GM19239 (cell line): ENCODE data around the gene QSOX1.

Experiments used
- DNase-seq: peaks from one replicate; pipeline ENCODE4 v3.0.0; 2011; ENCODE audit warnings: low spot score; ENCODE audit not compliant: insufficient read length
- FAIRE-seq: peaks from 2 replicates; lab custom pipeline; 2011; peaks lifted over from hg19 to GRCh38; lab: Jason Lieb, UNC

Gene QSOX1

DNA sequence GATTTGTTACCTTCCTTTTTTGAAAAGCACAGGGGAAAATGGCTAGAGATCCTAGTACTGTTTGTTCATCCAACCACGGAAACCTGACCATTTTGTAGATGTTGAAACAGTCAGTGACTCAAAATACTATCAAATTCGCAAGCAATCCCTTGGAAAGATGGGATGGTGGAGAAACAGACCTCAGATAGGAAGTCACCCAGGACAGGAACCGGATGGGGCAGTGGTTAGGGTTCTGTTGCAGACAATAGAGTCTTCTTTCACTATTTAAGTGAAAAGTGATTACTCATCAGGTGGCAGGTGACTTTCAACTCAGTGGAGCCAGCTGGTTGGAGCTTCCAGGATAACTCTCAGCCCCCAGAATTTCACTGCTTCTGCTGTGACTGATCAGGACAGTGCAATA, 92.4 kb downstream of the QSOX1 start:
- no peak for DNase-seq
- FAIRE-seq, result no peak

DNA sequence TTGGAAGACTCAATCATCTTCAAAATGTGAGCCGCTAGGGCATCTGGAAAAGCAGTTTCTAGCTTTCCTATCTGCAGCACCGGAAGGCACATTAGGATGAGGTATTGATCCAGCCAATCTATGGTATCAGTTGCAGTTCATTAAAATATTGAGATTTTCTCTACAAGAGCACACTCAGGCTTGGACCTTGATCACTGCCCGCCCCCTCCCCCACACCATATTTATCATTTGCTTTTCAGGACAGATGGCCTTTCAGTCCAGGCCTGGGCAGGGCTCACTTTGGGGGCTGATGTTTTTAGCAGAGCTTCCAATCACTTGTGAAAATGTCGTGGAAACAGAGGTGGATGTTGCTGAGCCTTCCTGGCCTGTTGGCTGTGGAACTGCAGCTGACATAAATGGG, 92.9 kb downstream of the QSOX1 start:
- DNase-seq, result no peak
- FAIRE-seq, result no peak

DNA sequence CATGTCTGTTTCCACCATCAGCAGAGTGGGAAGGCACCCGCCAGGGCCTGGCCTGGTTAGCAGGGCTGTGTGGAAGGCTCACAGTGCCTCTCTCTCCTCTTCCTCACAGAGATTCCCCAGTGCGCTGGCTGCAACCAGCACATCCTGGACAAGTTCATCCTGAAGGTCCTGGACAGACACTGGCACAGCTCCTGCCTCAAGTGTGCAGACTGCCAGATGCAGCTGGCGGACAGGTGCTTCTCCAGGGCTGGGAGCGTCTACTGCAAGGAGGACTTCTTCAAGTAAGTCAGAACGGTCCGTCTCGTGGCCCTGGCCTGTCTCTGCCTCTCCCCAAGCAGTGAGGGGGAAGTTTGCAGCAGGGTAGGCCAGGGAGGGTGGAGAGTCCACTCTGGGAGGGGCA, 93.5 kb downstream of the QSOX1 start:
- DNase-seq (no peak), FAIRE-seq (no peak)

- no peak for FAIRE-seq
These were observed 94.3 kb downstream of the QSOX1 start for GRCh38 chr1:180248731-180249681.

GRCh38 chr1:180249725-180250498, 95.2 kb downstream of the QSOX1 start:
- no peak for FAIRE-seq
- no peak for DNase-seq

More at GRCh38 chr1:180248731-180249681, 94.3 kb downstream of the QSOX1 start:
- DNase-seq, result no peak

DNA sequence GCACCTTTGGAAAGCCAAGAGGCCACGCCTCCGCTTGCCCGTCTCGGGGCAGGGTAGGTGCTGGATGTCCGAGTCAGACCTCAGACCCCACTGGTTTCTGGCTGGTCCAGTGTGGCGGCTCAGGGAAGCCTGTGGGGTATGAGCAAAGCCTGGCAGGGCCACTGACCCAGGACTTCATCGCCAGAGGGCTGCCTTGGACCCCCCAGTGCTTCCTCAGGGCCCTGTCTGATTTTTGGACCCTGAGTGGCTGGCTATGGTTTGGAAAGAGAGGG, 95.8 kb downstream of the QSOX1 start:
- DNase-seq (no peak), FAIRE-seq (no peak)

GRCh38 chr1:180250883-180251509, 96.3 kb downstream of the QSOX1 start:
- FAIRE-seq, result no peak
- DNase-seq, result no peak

DNA sequence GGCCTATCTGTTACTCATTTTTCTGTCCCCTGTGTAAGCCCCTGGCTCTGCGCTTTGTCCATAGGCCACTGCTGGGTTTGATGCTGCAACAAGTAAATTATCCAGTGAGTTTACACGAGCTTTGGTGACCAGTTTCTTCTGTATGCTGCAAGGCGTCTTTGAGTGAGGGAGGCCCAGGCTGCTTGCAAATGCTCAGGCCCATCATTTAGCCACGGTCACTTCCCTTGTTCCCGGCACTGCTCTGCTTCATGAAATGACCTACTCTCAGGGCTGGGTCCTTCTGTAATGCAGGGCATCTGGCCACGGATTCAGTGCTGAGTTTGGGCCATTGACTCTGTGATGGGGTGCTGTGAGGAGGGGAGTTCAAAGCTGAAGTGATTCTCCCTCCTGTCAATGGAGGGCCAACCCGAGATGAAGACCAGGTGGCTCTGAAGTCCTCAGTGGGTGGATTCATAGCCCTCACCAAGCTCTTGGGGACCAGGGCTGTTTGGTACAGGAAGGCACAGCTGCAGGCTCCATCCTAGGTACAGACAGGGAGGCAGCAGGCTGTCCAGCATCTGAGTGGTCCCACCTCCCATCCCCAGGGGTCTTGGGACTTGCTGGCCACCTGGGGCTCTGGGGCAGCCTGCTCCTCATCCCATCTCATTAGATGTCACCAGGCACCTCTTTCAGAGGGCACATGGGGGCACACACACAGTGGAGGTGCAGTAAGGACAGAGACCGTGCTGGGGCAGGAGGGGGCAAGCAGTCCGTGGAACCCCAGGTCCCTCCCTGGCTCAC, 97.0 kb downstream of the QSOX1 start:
- FAIRE-seq (no peak), DNase-seq (no peak)

- peak; percentile 96 for FAIRE-seq
- peak; percentile 72 for DNase-seq
These were observed 98.2 kb downstream of the QSOX1 start for GRCh38 chr1:180252638-180253536.
